ENCODE data around the gene MYT1. TPM values are rescaled to one million over a fixed set of nuclear protein-coding genes. Genes with fewer than 3 reads are reported as not detected.

MYT1 gene
- total RNA-seq, 1 donor from 2014 or later, result not detected

- H3K4me1 Mint-ChIP-seq, result no peaks in the 10 kb centered on the region
- no peak for DNase-seq
- H3K27ac Mint-ChIP-seq, result no peak overlapping the region
- H3K4me3 Mint-ChIP-seq, result no peak overlapping the region
- no peaks in the 10 kb centered on the region for H3K36me3 Mint-ChIP-seq (ENCODE audit: low read depth)
- intact Hi-C loops (cut with micrococcal nuclease), result no loop called here
- peaks cover 3% of the 10 kb centered on the region for H3K9me3 Mint-ChIP-seq
- H3K27me3 Mint-ChIP-seq, result no peaks in the 10 kb centered on the region
Observed at GRCh38 chr20:64145458-64146300, 18.6 kb upstream of the MYT1 start.

GRCh38 chr20:64146301-64146935 is 17.8 kb upstream of the MYT1 start:
- peaks cover 3% of the 10 kb centered on the region for H3K9me3 Mint-ChIP-seq
- no peak overlapping the region for H3K4me3 Mint-ChIP-seq
- DNase-seq, result no peak
- no peaks in the 10 kb centered on the region for H3K4me1 Mint-ChIP-seq
- H3K27me3 Mint-ChIP-seq, result no peaks in the 10 kb centered on the region
- intact Hi-C loops (cut with micrococcal nuclease), result no loop called here
- H3K27ac Mint-ChIP-seq, result no peak overlapping the region
- no peaks in the 10 kb centered on the region for H3K36me3 Mint-ChIP-seq (ENCODE audit: low read depth)

GRCh38 chr20:64146936-64147477 is 17.2 kb upstream of the MYT1 start:
- H3K27me3 Mint-ChIP-seq, result no peaks in the 10 kb centered on the region
- no peak overlapping the region for H3K27ac Mint-ChIP-seq
- no peak overlapping the region for H3K4me3 Mint-ChIP-seq
- DNase-seq, result no peak
- H3K4me1 Mint-ChIP-seq, result no peaks in the 10 kb centered on the region
- H3K36me3 Mint-ChIP-seq (ENCODE audit: low read depth), result no peaks in the 10 kb centered on the region
- intact Hi-C loops (cut with micrococcal nuclease), result no loop called here
- peaks cover 3% of the 10 kb centered on the region for H3K9me3 Mint-ChIP-seq

DNA sequence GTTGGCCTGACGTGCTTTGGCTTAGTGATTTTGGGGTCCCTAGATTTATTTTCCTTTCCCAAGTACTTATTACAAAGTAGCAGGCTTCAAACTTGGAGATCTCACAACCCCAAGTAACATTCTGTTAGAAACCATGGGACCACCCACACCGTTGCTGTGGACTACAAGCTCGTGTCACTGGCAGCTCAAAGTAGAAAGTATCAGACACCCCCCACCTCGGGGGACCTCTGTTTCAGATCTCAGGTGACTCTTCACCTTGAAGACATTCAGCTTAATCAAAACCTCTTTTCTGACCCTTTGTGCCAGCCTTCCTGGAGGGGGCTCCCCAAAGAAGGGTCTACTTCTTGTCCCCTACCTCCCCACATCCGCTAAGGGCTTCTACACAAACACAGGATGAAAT is 15.7 kb upstream of the MYT1 start:
- no peaks in the 10 kb centered on the region for H3K4me1 Mint-ChIP-seq
- intact Hi-C loops (cut with micrococcal nuclease), result no loop called here

DNA sequence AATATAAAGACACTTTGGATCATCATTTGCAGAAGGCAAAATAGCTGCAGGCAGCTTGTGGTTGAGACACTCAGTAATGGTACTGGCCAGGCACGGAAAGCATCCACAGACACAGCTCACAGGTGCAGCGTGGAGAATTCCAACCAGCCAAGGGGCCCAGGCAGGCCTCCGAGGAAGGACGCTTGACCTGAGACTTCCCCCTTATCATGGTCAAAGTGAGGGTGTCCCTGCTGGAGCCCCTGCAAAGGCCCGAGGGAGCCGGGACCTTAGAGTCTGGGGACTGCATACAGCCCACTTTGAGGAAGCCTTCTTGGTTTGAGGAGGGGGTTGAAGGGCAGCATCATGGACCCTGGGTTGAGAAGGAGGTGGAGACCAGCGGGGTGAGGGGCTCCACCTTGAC is 15.1 kb upstream of the MYT1 start:
- Mint-ChIP-seq H3K9me3 (peaks cover 3% of the 10 kb centered on the region), H3K27me3 (no peaks in the 10 kb centered on the region), H3K36me3 (ENCODE audit: low read depth) (no peaks in the 10 kb centered on the region), H3K4me3 (no peak overlapping the region), H3K27ac (no peak overlapping the region), H3K4me1 (no peaks in the 10 kb centered on the region)
- no peak for DNase-seq
- intact Hi-C loops (cut with micrococcal nuclease), result no loop called here

More for the DNA sequence above, 15.7 kb upstream of the MYT1 start:
- Mint-ChIP-seq H3K9me3 (peaks cover 3% of the 10 kb centered on the region), H3K27ac (no peak overlapping the region), H3K4me3 (no peak overlapping the region), H3K36me3 (ENCODE audit: low read depth) (no peaks in the 10 kb centered on the region), H3K27me3 (no peaks in the 10 kb centered on the region)
- no peak for DNase-seq

GRCh38 chr20:64149809-64150560 is 14.3 kb upstream of the MYT1 start:
- intact Hi-C loops (cut with micrococcal nuclease), result no loop called here
- no peak overlapping the region for H3K4me3 Mint-ChIP-seq
- H3K27me3 Mint-ChIP-seq, result no peaks in the 10 kb centered on the region
- no peaks in the 10 kb centered on the region for H3K36me3 Mint-ChIP-seq (ENCODE audit: low read depth)
- H3K9me3 Mint-ChIP-seq, result no peaks in the 10 kb centered on the region
- H3K27ac Mint-ChIP-seq, result no peak overlapping the region
- H3K4me1 Mint-ChIP-seq, result no peaks in the 10 kb centered on the region
- no peak for DNase-seq

GRCh38 chr20:64150756-64151632 is 13.3 kb upstream of the MYT1 start:
- no peaks in the 10 kb centered on the region for H3K36me3 Mint-ChIP-seq (ENCODE audit: low read depth)
- no peaks in the 10 kb centered on the region for H3K9me3 Mint-ChIP-seq
- intact Hi-C loops (cut with micrococcal nuclease), result no loop called here
- no peak overlapping the region for H3K27ac Mint-ChIP-seq
- no peaks in the 10 kb centered on the region for H3K4me1 Mint-ChIP-seq
- no peak overlapping the region for H3K4me3 Mint-ChIP-seq
- no peak for DNase-seq
- no peaks in the 10 kb centered on the region for H3K27me3 Mint-ChIP-seq

DNA sequence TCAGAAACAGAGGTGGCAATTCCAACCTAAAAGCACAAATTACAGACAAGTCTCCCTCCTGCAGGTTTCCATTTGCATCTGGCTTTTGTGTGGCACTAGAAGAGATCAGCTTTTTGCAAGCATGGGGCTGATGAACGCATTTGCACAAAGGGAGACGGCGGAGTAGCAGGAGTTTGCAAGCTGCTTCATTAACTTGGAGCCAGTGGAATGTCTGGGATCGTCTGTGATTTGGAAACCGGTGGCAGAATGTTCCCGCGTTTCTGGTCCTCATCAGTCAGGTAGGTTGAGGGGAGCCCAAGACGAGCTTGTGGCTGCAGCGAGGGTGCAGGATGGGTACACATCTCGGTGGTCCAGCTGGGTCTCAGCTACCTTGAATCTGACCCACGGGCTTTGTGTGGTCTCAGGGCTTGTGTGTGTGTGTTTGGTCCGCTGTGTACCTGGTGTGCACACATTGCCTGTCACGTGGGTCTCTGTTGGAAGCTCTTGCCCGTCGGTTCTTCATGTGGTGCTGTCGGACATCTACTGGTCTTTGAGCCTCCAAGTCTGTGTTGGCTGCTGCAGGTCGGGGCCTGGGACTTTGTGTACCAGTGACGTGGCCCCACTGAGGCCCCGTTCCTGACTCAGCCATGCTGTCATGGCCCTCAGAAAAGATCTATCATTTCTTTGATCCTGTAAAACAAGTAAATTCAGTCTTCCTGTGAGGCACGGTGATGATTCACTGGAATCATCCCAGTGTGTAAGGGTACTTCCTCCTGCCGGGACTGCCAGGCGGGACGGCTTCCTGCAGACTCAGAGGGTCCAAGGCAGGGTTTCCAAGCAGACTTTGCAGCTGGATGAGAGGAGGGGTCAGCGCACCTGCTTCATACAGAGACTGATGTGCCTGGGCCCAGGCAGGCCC is 12.4 kb upstream of the MYT1 start:
- Mint-ChIP-seq H3K27me3 (no peaks in the 10 kb centered on the region), H3K4me3 (no peak overlapping the region), H3K27ac (no peak overlapping the region), H3K36me3 (ENCODE audit: low read depth) (no peaks in the 10 kb centered on the region), H3K4me1 (no peaks in the 10 kb centered on the region), H3K9me3 (no peaks in the 10 kb centered on the region)
- no peak for DNase-seq
- intact Hi-C loops (cut with micrococcal nuclease), result no loop called here

DNA sequence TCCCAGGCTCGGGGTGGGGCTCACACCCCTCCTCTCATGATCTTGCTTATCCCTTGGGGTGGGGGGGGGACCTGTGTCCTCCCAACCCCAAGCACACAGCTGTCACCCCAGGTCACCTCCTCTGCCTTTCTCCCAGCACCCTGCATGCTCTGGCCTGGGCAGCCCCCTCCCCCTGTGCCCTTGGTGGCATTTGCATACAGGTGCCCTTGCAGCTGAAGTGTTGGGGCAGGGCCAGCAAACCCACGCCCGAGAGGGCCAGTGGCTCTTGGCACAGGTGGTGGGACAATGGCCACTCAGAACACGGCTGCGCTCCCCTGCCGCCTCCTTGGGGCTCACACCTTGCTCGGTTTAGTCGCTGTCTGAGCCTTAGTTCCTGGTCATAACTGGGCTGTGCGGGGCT is 11.3 kb upstream of the MYT1 start:
- Mint-ChIP-seq H3K9me3 (no peaks in the 10 kb centered on the region), H3K27me3 (no peaks in the 10 kb centered on the region), H3K36me3 (ENCODE audit: low read depth) (no peaks in the 10 kb centered on the region), H3K4me1 (no peaks in the 10 kb centered on the region), H3K4me3 (no peak overlapping the region), H3K27ac (no peak overlapping the region)
- no peak for DNase-seq
- intact Hi-C loops (cut with micrococcal nuclease), result no loop called here

DNA sequence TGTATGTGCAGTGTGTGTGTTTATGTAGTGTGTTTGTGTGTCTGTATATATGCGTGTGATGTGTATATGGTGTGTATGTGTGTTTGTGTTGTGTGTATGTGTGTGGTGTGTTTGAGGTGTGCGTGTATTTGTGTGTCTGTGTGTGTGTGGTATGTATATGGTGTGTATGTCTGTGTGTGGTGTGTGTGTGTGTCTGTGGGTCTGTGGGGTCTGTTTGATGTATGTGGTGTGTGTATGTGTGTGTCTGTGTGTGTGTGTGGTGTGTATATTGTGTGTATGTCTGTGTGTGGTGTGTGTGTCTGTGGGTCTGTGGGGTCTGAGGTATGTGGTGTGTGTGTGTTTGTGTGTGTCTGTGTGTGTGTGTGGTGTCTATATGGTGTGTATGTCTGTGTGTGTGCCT is 10.8 kb upstream of the MYT1 start:
- no peak overlapping the region for H3K4me3 Mint-ChIP-seq
- no peak for DNase-seq
- H3K9me3 Mint-ChIP-seq, result no peaks in the 10 kb centered on the region
- no peak overlapping the region for H3K27ac Mint-ChIP-seq
- H3K36me3 Mint-ChIP-seq (ENCODE audit: low read depth), result no peaks in the 10 kb centered on the region
- no peaks in the 10 kb centered on the region for H3K4me1 Mint-ChIP-seq
- intact Hi-C loops (cut with micrococcal nuclease), result no loop called here
- no peaks in the 10 kb centered on the region for H3K27me3 Mint-ChIP-seq

DNA sequence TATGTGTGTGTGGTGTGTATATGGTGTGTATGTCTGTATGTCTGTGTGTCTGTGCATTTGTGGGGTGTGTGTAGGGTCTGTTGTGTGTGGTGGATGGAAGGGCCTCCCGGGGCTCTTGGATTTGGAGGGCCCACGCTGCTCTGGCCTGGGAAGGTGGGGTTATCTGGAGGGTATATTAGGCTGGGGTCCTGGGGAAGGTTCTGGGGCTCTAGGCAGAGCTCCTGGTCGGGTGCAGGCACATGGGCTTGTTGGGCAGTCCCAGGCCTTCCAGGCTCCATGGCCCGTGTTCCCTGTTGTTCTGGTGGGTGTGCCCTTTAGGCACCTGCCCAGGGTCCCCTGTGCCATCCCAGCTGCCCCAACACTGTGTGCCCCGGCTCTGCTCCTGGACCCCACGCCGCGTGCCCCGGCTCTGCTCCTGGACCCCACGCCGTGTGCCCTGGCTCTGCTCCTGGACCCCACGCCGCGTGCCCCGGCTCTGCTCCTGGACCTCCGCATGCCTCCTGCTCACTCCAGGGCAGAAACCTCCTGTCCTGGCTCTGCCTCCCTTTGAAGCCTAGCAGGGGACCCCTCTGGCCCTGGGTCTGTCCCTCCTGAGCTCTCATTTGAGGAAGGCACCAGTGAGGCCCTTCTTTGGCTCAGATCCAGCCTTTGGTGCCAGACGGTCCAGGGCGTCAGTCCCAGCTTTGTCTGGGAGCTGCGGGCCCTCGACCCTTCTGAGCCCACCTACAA is 10.2 kb upstream of the MYT1 start:
- H3K27me3 Mint-ChIP-seq, result no peaks in the 10 kb centered on the region
- no peaks in the 10 kb centered on the region for H3K36me3 Mint-ChIP-seq (ENCODE audit: low read depth)
- no peaks in the 10 kb centered on the region for H3K4me1 Mint-ChIP-seq
- H3K4me3 Mint-ChIP-seq, result no peak overlapping the region
- H3K9me3 Mint-ChIP-seq, result no peaks in the 10 kb centered on the region
- no peak overlapping the region for H3K27ac Mint-ChIP-seq
- no peak for DNase-seq
- intact Hi-C loops (cut with micrococcal nuclease), result no loop called here

DNA sequence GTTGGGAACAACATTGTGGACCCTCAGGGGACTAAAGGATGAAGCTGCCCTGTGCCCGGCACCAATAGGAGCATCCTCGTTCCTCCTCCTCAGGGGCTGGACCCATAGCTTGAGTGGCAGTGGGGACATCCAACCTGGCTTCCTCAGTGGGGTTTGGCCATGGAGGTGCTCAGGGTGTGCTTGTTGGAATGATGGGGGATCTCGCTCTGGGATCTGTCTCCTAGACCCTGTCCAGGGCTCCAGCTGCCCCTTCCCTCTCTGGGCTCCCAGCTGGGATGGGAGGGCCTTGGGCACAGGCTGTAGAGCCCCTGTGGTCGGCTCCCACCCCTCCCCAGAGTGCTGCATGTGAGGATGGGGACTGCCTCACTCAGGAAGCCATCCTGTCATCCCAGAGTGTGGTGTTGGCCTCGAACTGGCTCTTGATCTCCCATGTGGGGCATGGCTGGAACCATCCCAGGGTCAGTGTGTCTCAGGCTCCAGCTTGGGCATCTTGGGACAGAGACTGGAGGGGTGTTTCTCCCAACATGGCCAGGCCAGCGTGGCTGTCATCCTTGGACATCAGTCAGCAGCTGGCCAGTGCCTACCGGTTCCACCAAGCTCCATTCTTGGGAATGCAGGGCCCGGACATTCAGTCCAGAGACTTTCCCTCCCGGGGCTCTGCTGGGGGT is 9.5 kb upstream of the MYT1 start:
- Mint-ChIP-seq H3K9me3 (no peaks in the 10 kb centered on the region), H3K4me3 (no peak overlapping the region), H3K4me1 (no peaks in the 10 kb centered on the region), H3K27me3 (no peaks in the 10 kb centered on the region), H3K36me3 (ENCODE audit: low read depth) (no peaks in the 10 kb centered on the region), H3K27ac (no peak overlapping the region)
- no peak for DNase-seq
- intact Hi-C loops (cut with micrococcal nuclease), result no loop called here
